GM12878 (cell line): ENCODE data around the gene DEGS2. TPM values are rescaled to one million over a fixed set of nuclear protein-coding genes. Genes with fewer than 3 reads are reported as not detected.
A peak's percentile ranks its signal among the peaks of the same experiment; 100 is the strongest.

Source experiments
- ATAC-seq: fragments of 200-7000 bp; cut with Tn5 transposase; 3 replicates; pipeline ENCODE4 v1.9.1; 2020; ENCODE audit warnings: mild to moderate bottlenecking, moderate library complexity
- BruUV-seq: library from RNA; stranded (reverse); fragments of 400-500 nt; replicated peaks from 2 replicates; lab custom pipeline; 2021; lab: Mats Ljungman, UMichigan
- CTCF ChIA-PET: fragments of 300-600 bp; sonication (Branson Sonifier 250); formaldehyde crosslinking; extraction: SDS; loops from one replicate; lab custom pipeline; 2021; ENCODE audit warnings: inconsistent platforms; lab: Yijun Ruan, JAX
- POLR2A ChIA-PET: fragments of 350-600 bp; formaldehyde crosslinking; extraction: SDS; loops from one replicate; lab custom pipeline; 2021; ENCODE audit warnings: inconsistent platforms; lab: Charles Lee
- RAD21 ChIA-PET: fragments of 300-600 bp; sonication (Branson Sonifier 250); formaldehyde crosslinking; loops from one replicate; lab custom pipeline; 2023; ENCODE audit warnings: antibody characterized with exemption; ENCODE audit not compliant: unreplicated experiment; lab: Charles Lee
- SMC1A ChIA-PET: fragments of 300-600 bp; sonication (Branson Sonifier 250); formaldehyde crosslinking; loops from one replicate; lab custom pipeline; 2023; ENCODE audit not compliant: unreplicated experiment, uncharacterized antibody; lab: Charles Lee
- DNase-seq: peaks from one replicate; pipeline ENCODE4 v3.0.0-alpha.2; 2011; ENCODE audit warnings: low read depth, low spot score
- FAIRE-seq: peaks from 3 replicates; lab custom pipeline; 2011; peaks lifted over from hg19 to GRCh38; lab: Jason Lieb, UNC
- H2AFZ ChIP-seq: 2 replicates; pipeline ENCODE4 v1.6.0; 2011; ENCODE audit warnings: low read depth, low read length, control low read depth; ENCODE audit not compliant: control insufficient read depth
- H3K27ac ChIP-seq: 2 replicates; pipeline ENCODE4 v1.5.1; 2011; ENCODE audit warnings: control low read depth; ENCODE audit not compliant: control insufficient read depth, insufficient read depth
- H3K27me3 ChIP-seq, 2 experiments: replicated peaks in 1 of 2; 2 replicates each; pipeline versions ENCODE4 v1.6.0 to v1.6.1; 2011; ENCODE audit warnings: low read length in 1 of 2; ENCODE audit not compliant: control insufficient read depth in 2 of 2, insufficient read depth in 2 of 2
- H3K36me3 ChIP-seq, 2 experiments: 2 replicates each; pipeline ENCODE4 v1.5.1; 2011; ENCODE audit warnings: low read length in 1 of 2; ENCODE audit not compliant: control insufficient read depth in 2 of 2, insufficient read depth in 2 of 2
- H3K4me1 ChIP-seq: 2 replicates; pipeline ENCODE4 v1.6.1; 2011; ENCODE audit warnings: mild to moderate bottlenecking, low read length, moderate library complexity, mixed read lengths; ENCODE audit not compliant: control insufficient read depth, insufficient read depth
- H3K4me2 ChIP-seq: 2 replicates; pipeline ENCODE4 v1.6.0; 2011; ENCODE audit warnings: control low read depth; ENCODE audit not compliant: control insufficient read depth, insufficient read depth
- H3K4me3 ChIP-seq: fragments of 200-600 bp; sonication (generic); 2 replicates; pipeline ENCODE4 v1.5.1; 2016
- H3K79me2 ChIP-seq: 2 replicates; pipeline ENCODE4 v1.6.0; 2011; ENCODE audit warnings: low read length; ENCODE audit not compliant: control insufficient read depth, insufficient read depth
- H3K9ac ChIP-seq: 2 replicates; pipeline ENCODE4 v1.8.0; 2011; ENCODE audit warnings: low read length, control low read depth, mixed read lengths; ENCODE audit not compliant: control insufficient read depth, insufficient read depth
- H3K9me3 ChIP-seq: replicated peaks from 3 replicates; pipeline ENCODE4 v1.5.1; 2011; ENCODE audit warnings: mild to moderate bottlenecking, low read length; ENCODE audit not compliant: control insufficient read depth, insufficient read depth
- H4K20me1 ChIP-seq: 2 replicates; pipeline ENCODE4 v1.6.0; 2011; ENCODE audit not compliant: control insufficient read depth, insufficient read depth
- ASH2L ChIP-seq: fragments of 300-600, 200-600 bp; sonication (generic); IDR thresholded peaks from 2 replicates; pipeline ENCODE4 v1.6.1; 2017; ENCODE audit warnings: low read depth, mild to moderate bottlenecking, borderline replicate concordance
- BCL11A ChIP-seq: IDR thresholded peaks from 2 replicates; pipeline ENCODE4 v1.6.1; 2011; ENCODE audit warnings: low read depth, low read length
- BCL3 ChIP-seq: IDR thresholded peaks from 2 replicates; pipeline ENCODE4 v1.6.1; 2011; ENCODE audit warnings: borderline replicate concordance, low read depth, mild to moderate bottlenecking, moderate library complexity, low read length; ENCODE audit not compliant: insufficient read depth, poor library complexity, severe bottlenecking
- EGR1 ChIP-seq, 2 experiments: IDR thresholded peaks; 1 replicate in 1 of 2; 2 replicates in 1 of 2; pipeline ENCODE4 v1.6.1; 2011 to 2012; ENCODE audit warnings: low read depth in 2 of 2, low read length in 2 of 2, borderline replicate concordance in 1 of 2, mild to moderate bottlenecking in 1 of 2, moderate library complexity in 1 of 2
- IRF4 ChIP-seq: IDR thresholded peaks from 2 replicates; pipeline ENCODE4 v1.6.1; 2011; ENCODE audit warnings: low read depth, low read length
- RAD21 ChIP-seq: IDR thresholded peaks from 2 replicates; pipeline ENCODE4 v1.6.1; 2011; ENCODE audit warnings: mild to moderate bottlenecking, low read depth, low read length, moderate library complexity; ENCODE audit not compliant: insufficient read depth
- SMC3 ChIP-seq: IDR thresholded peaks from 2 replicates; pipeline ENCODE4 v1.6.1; 2011; ENCODE audit warnings: low read length, improper control_type of control experiment, borderline replicate concordance
- SP1 ChIP-seq: IDR thresholded peaks from one replicate; pipeline ENCODE4 v1.6.1; 2011; ENCODE audit warnings: low read depth, low read length
- SPI1 ChIP-seq: IDR thresholded peaks from 2 replicates; pipeline ENCODE4 v1.6.1; 2011; ENCODE audit warnings: low read depth, mild to moderate bottlenecking, low read length, moderate library complexity, borderline replicate concordance; ENCODE audit not compliant: insufficient read depth
- USF2 ChIP-seq: IDR thresholded peaks from 2 replicates; pipeline ENCODE4 v1.6.1; 2011; ENCODE audit warnings: low read depth, low read length, improper control_type of control experiment, borderline replicate concordance
- ZNF24 ChIP-seq: fragments of 450-650 bp; IDR thresholded peaks from 2 replicates; pipeline ENCODE4 v1.6.1; 2017; ENCODE audit warnings: antibody characterized with exemption, mild to moderate bottlenecking
- ZZZ3 ChIP-seq: IDR thresholded peaks from 2 replicates; pipeline ENCODE4 v1.6.1; 2011; ENCODE audit warnings: low read depth; ENCODE audit not compliant: control insufficient read depth, insufficient read length
- WGBS: methylation state at CpG from one replicate; pipeline ENCODE4 v1.1.6; 2016; ENCODE audit warnings: low lambda C conversion rate; ENCODE audit not compliant: insufficient replicate concordance, insufficient coverage; ENCODE audit errors: missing lambda C conversion rate; 5-methylcytosine and 5-hydroxymethylcytosine counted together
- in situ Hi-C: fragments of 300-500 bp; cut with MboI; formaldehyde crosslinking; loops from 9 replicates; pipeline ENCODE4 v1.14.3; 2018; ENCODE audit warnings: mixed read lengths
- intact Hi-C: fragments of 100-400 bp; cut with micrococcal nuclease; formaldehyde crosslinking; loops from one replicate; pipeline ENCODE4 v1.14.2; 2022; ENCODE audit not compliant: unreplicated experiment
- polyA plus RNA-seq, 11 experiments: library from polyadenylated mRNA; depleted of rRNA in 4 of 11; unstranded in 6 of 11; stranded (reverse) in 5 of 11; fragments of >200 nt; fragmentation: Nextera tagmentation in 4 of 11; fragmentation: Illumina TruSeq in 1 of 11; extraction: Ambion mirVana in 4 of 11; extraction: Trizol in 1 of 11; gene quantifications; 1 replicate in 1 of 11; 2 replicates in 10 of 11; pipeline versions ENCODE4 v1.2.1 to v1.2.3, GENCODE V29; 2011 to 2016; ENCODE audit warnings: inconsistent platforms in 2 of 11, missing spikeins in 2 of 11, low read depth in 1 of 11
- total RNA-seq, 4 experiments: library from RNA; depleted of rRNA in 3 of 4; stranded (reverse); fragments of >200 nt in 3 of 4; fragmentation: Illumina TruSeq in 1 of 4; extraction: Trizol in 1 of 4; gene quantifications; 2 replicates each; pipeline versions ENCODE4 v1.2.1 to v1.2.3, GENCODE V29; 2013 to 2021

The DEGS2 gene
- total and polyA plus RNA-seq, 10 of the 15 experiments (the other 5 are each of a cell fraction or from before 2014, with no cell fraction given): 0.01 to 2.5 (median 0.45) TPM; not detected in 1

- no peaks in the 10 kb centered on the region for H3K9me3 ChIP-seq
- CTCF ChIA-PET: no interaction called here
- no peaks in the 10 kb centered on the region for H3K79me2 ChIP-seq
- H3K27ac ChIP-seq: no peak overlapping the region
- no peak overlapping the region for H3K9ac ChIP-seq
- H4K20me1 ChIP-seq: no peaks in the 10 kb centered on the region
- intact Hi-C loops: no loop called here
- H2AFZ ChIP-seq: no peak overlapping the region
- RAD21 ChIA-PET: no interaction called here
- TF ChIP-seq ZNF24 (no peak), SPI1 (peak; percentile 62; the same call in 1 of the 2 replicates), USF2 (no peak), EGR1 (IDR thresholded peaks at IDR 0.05; ENCODE audit: borderline replicate concordance in 1 of 2, low read depth in 2 of 2, low read length in 2 of 2) (0 out of 3 replicates have a peak, but pooled peaks of 1 of the 2 experiments have one; percentile 15), BCL11A (no peak)
- no peaks in the 10 kb centered on the region for H3K4me1 ChIP-seq
- no CpG with 5 or more reads among the region's 1 CpG for WGBS
- POLR2A ChIA-PET: no interaction called here
- FAIRE-seq: no peak
- H3K4me2 ChIP-seq: no peak overlapping the region
- SMC1A ChIA-PET: no interaction called here
- in situ Hi-C loops: no loop called here
- no peaks in the 10 kb centered on the region for H3K36me3 ChIP-seq
- no peak for ATAC-seq
- peaks cover 0 to 3% of the 10 kb centered on the region in 2 experiments; a peak in 2 of 4 replicates for H3K27me3 ChIP-seq
- no TSS peak for BruUV-seq
- no peak for DNase-seq
- no peak overlapping the region for H3K4me3 ChIP-seq
These were observed 9.1 kb upstream of the DEGS2 start for GRCh38 chr14:100168506-100168905.

- no TSS peak for BruUV-seq
- no peaks in the 10 kb centered on the region for H3K4me1 ChIP-seq
- intact Hi-C loops (no loop called here), in situ Hi-C loops (no loop called here)
- H3K4me2 ChIP-seq: peak overlapping the region; percentile 79
- peak overlapping the region; percentile 77; the same call in 1 of the 2 replicates for H3K4me3 ChIP-seq
- no peaks in the 10 kb centered on the region for H4K20me1 ChIP-seq
- H2AFZ ChIP-seq: peak overlapping the region; percentile 65; the same call in 1 of the 2 replicates
- no peak overlapping the region for H3K9ac ChIP-seq
- WGBS: 39% methylated on average over 4 of the region's 16 CpGs
- no peaks in the 10 kb centered on the region for H3K36me3 ChIP-seq
- H3K9me3 ChIP-seq: no peaks in the 10 kb centered on the region
- FAIRE-seq (no peak), ATAC-seq (peak; percentile 72)
- RAD21 ChIA-PET: no interaction called here
- H3K27ac ChIP-seq: no peak overlapping the region
- no peaks in the 10 kb centered on the region for H3K79me2 ChIP-seq
- TF ChIP-seq SP1 (no peak), SMC3 (no peak), ASH2L (no peak), RAD21 (no peak), ZZZ3 (no peak), IRF4 (no peak), BCL3 (no peak)
- TF ChIP-seq, all 136 proteins: peak for 0
- ChIA-PET CTCF (interaction anchor here (1.5 kb wide), 1 partner anchor 11 kb away, joined by 6 read pairs; no protein-coding TSS in a partner anchor), SMC1A (no interaction called here), POLR2A (no interaction called here)
- DNase-seq: no peak
- peaks cover 0 to 3% of the 10 kb centered on the region in 2 experiments; a peak in 2 of 4 replicates for H3K27me3 ChIP-seq
These were observed 6.5 kb upstream of the DEGS2 start for GRCh38 chr14:100165831-100166440.
